Islet of Langerhans (tissue), 1 donor: ENCODE results near the gene GARNL3.

Experiments
- FAIRE-seq: peaks from one replicate; lab custom pipeline; 2011; peaks lifted over from hg19 to GRCh38; lab: Jason Lieb, UNC

GARNL3 gene

GRCh38 chr9:127349483-127350113 is 85.0 kb downstream of the GARNL3 start:
- FAIRE-seq = no peak

GRCh38 chr9:127351182-127352166 is 86.9 kb downstream of the GARNL3 start:
- no peak for FAIRE-seq

DNA sequence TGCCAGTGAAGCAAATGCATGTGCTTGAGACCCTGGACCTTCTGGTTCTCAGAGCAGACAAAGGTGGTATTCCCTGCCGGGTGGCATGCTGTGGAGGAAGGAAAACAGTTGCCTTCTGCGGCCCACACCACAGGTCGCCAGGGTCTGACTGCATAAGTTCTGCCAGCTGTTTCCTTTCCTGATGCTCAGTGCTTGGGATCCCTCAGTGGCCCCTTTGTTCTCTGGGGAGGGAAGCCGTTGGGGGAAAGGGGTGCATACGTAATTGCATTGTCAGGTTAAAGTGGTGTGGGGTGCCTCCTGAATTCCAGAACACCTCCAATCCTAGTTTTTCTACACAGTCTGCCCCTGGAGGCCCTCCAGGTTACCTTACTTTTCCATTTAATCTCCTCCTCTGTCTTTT is 89.3 kb downstream of the GARNL3 start:
- FAIRE-seq = no peak

GRCh38 chr9:127356906-127357305 is 92.3 kb downstream of the GARNL3 start:
- FAIRE-seq = no peak

DNA sequence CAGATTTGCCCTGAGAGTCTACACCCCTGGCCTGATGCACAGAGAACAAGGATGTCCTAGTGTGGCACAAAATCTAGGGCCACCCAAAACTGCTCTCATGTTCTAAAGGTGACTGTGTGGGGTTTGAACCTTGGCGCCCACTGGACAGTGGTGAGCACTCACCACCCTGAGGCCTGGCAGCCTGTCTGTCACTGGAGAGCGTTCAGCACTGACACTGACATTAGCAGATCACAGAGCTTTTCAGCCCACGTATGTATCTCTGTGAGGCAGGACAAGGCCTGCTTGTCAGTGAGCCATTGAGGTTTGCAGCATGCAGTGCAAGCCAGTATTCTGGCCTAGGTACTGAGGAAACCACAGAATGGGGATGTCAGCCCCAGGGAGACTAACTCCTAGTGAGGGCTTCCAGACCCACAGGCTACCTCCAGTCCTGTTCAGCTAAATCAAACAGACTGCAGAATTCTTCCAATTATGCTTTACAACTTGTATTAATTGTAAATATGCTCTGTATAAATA is 93.5 kb downstream of the GARNL3 start:
- FAIRE-seq = no peak

- FAIRE-seq = no peak
Observed at GRCh38 chr9:127358770-127359169, 94.2 kb downstream of the GARNL3 start.

GRCh38 chr9:127360250-127360649 is 95.7 kb downstream of the GARNL3 start:
- FAIRE-seq = no peak

GRCh38 chr9:127360829-127361228 is 96.3 kb downstream of the GARNL3 start:
- FAIRE-seq = no peak

DNA sequence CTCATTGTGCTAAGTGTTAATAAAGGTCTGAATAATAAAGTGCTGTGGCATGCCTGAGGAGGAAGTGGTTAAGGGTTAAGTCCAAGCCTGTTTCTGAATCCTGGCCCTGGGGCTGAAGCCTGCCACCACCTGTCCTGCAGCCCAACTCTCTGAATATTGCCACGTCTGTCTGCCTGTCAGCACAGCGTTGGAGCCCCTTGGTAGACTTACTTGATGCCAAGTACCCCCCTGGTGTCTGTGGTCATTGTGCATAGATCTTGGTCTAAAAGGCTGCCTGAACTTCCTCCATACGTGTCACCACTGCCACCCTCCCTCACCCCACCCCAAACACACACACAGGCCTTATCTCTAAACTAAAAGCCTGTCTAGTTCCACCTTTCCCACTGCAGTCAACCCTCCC is 97.0 kb downstream of the GARNL3 start:
- FAIRE-seq = no peak

DNA sequence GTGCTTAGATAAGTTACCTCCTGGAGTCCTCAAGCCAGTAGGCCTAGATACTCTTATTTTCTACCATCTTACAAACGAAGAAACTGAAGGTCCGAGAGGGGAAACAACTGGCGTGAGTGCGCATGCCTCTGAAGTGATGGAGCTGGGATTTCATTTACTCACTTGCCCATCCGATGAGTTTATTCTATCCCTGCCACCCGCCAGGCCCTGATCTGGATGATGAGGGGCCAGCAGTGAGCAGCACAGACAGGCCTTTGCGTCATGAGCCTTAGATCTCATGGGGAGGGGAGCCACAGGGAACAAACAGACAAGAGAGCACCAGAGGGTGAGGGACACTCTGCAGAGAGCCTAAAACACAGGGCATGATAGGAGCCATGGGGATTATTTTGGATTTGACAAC is 98.3 kb downstream of the GARNL3 start:
- FAIRE-seq = no peak

GRCh38 chr9:127365461-127365860 is 100.9 kb downstream of the GARNL3 start:
- FAIRE-seq = no peak

DNA sequence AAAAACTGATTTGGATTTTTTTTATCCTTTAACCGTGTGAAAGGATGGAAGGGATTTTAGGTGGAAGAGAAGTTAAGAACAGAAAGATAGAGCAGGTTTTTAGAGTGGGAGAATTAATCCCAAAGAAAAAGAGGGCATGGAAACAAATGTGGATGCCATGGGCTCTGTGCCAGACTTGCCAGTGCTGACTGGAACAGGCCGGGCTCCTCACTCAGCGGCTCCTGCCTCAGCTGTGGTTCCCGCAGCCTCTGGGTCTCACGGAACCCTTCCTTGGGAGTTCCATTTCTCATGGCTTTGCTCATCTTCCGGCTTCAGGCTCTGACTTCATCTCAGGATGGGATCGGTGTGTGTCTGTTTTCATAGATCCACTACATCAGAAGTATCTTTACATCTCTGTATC is 102.0 kb downstream of the GARNL3 start:
- no peak for FAIRE-seq

GRCh38 chr9:127368852-127369402 is 104.4 kb downstream of the GARNL3 start:
- FAIRE-seq = no peak

DNA sequence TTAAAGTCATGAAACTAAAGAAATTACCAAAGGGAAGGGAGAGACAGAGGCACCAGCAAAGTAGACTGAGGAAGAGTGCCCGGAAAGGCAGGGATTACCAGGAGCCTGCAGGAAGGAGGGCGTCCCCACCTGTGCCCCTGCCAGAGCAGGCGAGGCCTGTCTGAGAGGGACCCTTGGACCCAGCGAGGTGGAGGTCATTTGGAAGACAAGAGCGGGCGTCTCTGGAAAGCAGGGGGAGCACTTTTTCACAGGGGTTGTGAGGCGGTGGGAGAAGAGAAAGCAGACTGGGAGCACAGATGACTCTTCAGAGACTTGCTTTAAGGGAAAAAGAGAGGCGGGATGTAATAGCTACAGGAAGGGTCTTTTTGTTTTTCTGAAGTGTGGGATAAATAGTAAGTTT is 104.9 kb downstream of the GARNL3 start:
- no peak for FAIRE-seq

- FAIRE-seq = no peak
Observed at GRCh38 chr9:127370147-127370579, 105.6 kb downstream of the GARNL3 start.

GRCh38 chr9:127370672-127371648 is 106.4 kb downstream of the GARNL3 start:
- no peak for FAIRE-seq

- no peak for FAIRE-seq
Observed at GRCh38 chr9:127380479-127380878, 115.9 kb downstream of the GARNL3 start.

- no peak for FAIRE-seq
Observed at GRCh38 chr9:127382541-127382940, 118.0 kb downstream of the GARNL3 start.

DNA sequence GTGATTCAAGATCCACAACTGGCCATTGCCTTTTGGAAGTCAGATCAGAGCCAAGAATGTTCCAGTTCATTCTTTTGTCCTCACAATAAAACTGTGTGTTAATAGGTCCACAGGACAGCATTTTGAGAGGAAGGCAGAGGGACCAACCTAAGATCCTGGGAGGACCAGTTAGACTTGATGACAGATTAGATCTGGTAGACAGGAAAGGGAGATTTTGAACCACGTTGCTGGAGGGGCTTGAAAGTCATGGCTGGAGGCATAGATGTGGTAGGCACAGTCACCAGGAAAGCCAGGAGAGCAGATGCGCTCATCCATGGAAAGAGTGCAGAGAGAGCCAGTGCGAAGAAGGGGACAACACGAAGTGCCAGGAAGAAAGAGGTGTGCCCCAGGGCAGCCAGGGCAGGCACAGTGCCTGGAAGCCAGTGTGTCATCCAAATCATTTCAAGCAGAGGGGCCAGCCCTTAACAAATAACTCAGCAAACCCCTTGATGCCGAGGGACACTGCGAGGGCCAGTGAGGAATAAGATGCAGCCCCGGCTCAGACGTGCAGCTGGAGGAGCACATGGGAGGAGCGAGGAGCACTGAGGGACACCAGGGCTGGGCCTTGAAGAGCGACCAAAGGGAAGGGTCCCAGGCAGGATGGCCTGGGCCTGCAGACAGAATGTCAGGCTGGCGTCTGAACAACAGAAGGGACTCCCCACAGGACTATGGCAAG is 119.6 kb downstream of the GARNL3 start:
- FAIRE-seq = no peak

DNA sequence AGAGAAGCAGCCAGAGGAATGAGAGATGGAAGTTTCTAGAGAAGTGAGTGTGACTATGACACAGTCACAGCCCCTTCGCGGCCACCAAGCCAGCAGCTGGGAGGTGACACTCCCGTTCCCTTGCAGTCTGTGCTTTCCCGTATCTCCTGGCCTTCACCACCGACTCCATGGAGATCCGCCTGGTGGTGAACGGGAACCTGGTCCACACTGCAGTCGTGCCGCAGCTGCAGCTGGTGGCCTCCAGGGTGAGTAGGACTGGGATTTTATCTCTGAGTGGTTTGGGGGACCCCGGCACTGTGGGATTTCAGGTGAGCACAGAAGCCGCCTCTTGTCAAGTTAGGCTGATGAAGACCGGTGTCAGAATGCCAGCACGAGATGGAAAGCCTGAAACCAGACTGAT is 120.3 kb downstream of the GARNL3 start:
- no peak for FAIRE-seq

DNA sequence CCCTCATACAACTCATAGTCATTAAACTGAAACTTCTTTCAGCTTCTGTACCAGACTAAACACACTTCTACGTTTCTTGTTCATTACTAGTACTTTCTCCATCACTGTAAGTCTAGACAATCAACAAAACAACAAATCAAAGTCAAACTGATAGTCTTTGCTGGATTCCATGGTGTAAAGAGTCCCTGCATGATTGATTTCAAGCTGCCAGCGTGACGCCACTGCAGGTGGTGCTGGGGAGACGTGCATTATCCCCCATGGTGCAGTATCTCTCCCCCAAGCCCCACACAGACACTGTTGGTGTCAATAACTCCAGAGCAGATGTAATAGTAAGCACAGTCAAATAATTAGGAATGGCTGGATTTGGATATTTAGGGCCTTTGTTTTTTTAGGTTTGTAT is 121.7 kb downstream of the GARNL3 start:
- no peak for FAIRE-seq
